Daoy (cell line): ENCODE data around the gene NCOR2. TPM values are rescaled to one million over a fixed set of nuclear protein-coding genes. Genes with fewer than 3 reads are reported as not detected.

Source experiments
- DNase-seq: peaks from one replicate; pipeline ENCODE4 v3.0.0-alpha.2; 2015; ENCODE audit warnings: low read depth
- total RNA-seq: library from RNA; depleted of rRNA; stranded (reverse); fragments of >200 nt; shearing (Covaris generic); gene quantifications from 2 replicates; pipeline ENCODE4 v1.2.3, GENCODE V29; 2014

Gene NCOR2
- total RNA-seq, 1 experiment from 2014 or later = 29.8 TPM

DNA sequence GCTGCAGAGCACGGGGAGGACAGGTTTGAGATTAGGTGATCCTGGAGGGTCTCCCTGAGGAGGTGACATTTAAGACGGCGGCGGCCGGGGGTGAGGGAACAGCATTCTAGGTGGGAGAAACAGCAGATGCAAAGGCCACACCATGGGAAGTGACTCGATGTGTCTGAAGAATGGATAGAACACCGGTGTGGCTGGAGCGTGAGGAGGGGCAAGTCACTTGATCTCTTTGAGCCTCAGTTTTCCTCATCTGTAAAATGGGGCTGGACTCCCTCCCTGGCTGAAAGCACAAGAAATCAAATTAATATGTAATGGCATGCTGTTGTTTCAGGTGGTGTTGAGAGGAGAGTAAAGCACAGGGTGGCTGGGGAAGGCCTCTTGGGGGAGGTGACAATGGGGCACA, 10.0 kb upstream of the NCOR2 start:
- no peak for DNase-seq

DNA sequence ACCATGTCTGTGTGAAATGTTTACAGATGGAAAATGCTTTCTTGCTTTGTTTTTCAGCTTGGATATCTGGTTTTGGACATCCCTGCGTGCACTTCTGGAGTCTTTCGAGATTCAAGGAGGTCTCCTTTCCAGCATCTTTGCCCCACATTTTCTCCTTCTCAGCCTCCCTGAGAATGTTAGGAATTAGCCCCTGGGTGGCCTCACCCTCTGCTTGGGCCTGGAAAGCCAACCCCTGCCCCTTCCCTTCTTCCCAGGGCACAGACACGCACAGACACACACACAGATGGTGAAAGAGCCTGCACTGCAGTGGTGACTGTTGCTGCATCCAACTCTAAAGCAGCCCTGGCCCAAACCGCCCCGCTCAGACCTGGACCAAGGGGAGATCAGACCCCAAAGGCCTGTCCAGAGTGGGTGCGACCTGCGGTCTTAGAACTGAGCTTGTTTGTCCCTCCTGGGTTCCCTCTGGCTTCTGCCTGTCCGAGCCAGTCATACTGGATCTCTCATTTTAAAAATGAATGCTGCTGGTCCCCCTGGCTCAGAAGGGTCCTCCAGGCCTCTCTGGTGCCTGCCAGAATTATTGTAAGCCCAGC, 8.7 kb upstream of the NCOR2 start:
- DNase-seq = no peak

DNA sequence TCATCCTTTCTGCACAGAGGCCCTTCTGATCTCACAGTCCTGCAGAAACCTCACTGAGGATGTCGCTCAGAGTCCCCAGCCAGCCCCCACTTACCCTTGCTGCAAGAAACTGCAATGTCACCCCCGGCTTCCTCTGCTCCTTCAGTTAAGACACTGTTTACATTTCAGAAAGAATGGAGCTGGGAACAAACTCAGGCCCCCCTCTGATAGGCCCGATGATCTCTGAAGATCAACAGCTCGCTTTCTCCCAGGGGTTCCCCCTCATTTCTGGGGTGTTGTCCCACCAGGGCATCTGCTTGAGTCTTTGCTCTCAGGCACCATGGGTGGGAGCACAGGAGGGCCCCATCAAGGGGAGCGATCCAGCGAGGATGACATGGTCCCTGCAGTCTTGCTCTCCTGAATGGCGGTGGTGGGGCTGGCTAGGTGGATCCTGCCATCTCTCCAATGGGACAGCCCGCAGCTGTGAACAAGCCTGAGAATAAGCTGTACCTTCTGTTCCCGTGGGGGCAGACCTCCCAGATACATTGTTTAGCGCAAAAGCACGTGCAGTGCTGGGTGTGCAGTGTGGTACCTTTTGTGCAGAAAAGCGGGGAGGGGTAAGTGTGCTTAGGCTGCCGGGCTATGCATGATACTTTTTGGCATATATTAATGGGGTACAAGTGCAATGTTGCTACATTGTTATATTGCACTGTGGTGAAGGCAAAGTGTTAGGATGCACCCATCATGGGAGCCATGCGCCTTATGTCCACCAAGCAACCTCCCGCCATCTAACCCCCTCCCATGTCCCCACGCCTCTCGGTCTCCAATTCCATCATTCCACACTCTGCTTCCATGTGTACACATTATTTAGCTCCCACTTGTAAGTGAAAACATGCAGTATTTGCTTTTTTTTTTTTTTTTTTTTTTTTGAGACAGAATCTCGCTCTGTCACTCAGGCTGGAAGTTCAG, 6.7 kb upstream of the NCOR2 start:
- no peak for DNase-seq

DNA sequence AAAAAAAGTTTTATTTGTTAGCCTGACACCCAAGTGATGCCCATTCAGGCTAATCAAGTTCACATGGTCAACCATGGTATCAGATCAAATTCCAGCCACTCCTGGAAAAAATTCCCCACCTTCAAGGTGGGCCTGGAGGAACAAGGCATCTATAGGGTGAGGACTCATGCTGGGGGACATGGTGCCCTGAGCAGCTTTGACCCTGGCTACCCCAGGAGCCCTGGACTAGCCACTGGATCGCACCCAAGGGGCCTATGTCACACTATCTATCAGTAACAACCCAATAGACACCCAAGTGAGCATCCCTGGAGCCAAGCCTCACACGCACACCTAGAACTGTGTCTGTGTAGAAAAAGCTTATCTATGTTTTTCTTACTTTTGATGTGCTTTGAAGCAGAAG, 4.1 kb upstream of the NCOR2 start:
- DNase-seq = no peak

DNA sequence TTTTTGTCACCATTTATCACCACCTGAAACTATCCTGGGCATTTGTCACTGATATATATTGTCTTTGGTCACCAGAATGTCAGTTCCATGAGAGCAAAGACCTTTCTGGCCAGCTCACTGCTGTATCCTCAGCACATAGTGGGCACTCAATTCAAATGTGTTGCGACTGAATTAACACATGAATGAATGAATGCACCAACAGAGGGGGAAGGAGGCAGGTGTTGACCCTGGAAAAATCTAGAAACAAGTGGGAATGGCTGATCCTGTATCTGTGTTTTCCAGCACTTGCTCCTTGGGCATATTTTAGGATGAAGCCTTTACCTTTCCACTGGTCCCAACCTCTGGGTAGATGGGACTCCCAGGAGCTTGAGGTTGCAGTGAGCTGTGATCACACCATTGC, 3.4 kb upstream of the NCOR2 start:
- DNase-seq = no peak

GRCh38 chr12:124569375-124570148, 2.1 kb upstream of the NCOR2 start:
- DNase-seq = peak; percentile 36

DNA sequence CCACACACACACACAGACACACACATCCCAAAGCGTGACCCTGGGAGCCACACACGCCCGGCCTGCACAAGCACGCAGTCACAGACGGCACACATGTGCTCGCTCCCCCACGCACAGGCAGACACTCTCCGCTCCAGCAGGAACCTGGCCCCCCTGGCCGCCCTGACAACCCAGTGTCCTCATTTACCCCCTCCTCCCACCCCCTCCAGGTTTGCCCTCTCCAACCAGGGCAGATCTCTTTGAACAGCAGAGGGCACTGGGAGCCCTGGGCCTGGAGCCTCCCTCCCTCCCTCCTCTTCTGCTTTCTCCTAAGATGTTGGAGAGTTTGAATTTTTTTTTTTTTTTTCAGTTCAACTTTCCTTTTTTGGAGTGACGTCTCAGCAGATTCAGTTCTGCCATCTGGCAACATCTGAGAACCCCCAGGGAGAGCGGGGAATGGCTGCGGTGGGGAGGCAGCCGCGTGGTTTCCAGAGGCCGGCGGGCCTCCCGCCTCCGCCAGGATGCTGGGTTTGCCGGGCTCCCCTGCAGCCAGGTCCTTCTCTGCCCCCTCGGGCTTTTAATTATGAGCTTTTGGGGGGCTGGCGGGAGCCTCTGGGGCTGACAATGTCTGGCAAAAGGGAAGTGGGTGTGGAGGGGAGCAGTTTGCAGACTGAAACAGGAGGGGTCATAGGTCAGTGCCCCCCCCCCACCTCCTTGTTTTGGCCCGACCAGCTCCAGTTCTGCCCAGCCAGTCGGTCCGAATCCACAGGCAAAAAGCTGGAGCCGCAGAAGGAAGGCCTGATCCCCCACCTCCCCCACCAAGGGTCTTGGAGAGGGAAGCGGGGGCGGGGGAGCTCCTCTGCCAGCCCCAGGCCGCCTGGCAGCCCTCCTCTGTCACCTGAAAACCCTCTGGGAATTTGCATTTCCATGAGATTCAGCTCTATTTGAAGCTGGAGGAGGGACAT, 1.3 kb upstream of the NCOR2 start:
- DNase-seq = peak; percentile 93

DNA sequence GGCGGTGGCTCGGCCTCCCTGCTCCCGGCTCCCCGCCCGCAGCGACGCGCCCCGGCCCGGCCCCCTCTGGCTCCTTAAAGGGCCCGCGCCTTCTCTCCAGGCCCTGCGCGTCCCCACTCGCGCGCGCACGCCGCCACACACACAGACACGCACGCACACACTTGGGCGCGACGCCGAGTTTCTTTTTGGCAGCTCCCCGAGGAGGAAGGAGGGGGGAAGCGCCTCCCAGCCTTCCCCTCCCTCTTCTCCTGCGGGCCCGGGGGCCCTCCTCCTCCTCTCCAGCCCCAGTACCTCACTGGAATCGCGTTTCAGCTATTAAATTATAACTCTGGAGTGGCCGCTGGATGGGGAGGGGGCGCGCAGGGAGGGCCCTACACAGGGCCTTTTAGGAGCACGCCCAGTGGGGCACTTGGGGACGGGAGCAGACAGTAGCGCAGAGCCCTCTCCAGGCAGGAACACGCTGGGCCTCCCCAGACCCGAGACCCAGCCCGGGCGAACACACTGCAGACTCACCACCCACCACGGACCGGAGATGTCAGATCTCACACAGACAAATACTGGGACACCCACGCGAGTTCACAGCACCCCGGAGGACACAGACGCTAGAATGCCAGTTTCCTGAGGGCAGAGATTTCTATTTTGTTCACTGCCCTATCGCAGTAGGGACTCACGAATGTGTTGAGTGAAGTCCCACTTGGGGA, 411 bp upstream of the NCOR2 start:
- DNase-seq = peak; percentile 93

DNA sequence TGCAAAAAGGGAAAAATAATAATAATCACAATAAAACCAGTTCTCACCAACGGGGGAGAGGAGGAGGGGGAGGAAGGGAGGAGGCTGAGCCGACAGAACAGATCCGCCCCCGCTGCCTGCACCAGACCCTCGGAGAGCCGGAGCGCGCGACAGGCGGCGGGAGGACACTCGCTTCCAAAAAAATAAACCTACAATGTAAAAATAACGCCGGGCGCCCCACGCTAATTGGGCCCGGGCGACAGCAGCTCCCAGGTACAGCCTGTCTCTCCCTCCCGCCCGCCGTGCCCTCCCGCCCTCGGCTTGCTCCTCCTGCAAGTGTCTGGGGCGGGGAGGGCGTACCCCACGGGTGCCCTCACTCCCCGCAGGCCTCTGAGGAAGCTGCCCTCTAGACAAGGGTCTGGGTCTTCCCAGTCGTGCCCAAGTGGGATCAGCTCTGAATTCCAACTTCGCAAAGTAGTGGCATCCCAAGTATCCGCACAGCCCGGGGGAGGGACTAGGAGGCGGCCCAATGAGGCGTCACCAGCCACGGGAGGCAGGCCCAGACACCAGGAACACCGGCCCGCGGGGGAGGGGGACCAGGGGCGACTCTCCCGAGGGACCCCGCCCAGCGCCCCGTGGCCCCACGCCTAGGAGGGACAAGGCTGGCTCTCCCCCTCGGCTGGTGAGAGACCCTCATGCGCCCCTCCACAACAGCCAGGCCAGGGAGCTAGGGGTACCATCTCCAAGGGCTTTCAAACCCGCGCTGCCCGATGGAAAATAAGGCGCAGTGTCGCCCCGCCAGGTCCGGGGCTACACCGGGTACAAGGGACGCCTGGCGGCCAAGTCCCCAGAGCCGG, 1.0 kb downstream of the NCOR2 start:
- peak; percentile 89 for DNase-seq

DNA sequence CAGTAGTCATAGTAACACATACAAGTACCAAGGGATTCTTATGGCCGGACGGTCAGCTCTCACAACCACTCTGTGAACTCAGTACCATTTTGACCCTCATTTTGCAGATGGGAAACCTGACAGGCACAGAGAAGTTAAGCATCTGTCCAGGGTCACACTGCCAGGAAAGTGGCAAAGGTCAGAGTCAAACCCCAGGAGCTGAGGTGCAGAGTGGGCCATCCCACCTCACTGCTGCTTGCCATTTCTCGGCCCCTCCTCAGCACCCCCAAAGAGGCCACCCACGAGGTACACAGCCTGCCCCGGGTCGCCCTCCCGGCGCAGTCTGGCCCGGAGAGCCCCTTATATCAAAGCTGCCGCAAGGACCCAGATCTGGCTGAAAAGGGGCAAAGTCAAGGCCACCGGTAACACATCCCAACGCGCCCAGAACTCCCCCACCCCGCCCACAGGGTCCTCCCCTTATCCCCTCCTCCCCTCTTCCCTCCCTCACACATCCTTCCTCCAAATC, 1.7 kb downstream of the NCOR2 start:
- DNase-seq = no peak

DNA sequence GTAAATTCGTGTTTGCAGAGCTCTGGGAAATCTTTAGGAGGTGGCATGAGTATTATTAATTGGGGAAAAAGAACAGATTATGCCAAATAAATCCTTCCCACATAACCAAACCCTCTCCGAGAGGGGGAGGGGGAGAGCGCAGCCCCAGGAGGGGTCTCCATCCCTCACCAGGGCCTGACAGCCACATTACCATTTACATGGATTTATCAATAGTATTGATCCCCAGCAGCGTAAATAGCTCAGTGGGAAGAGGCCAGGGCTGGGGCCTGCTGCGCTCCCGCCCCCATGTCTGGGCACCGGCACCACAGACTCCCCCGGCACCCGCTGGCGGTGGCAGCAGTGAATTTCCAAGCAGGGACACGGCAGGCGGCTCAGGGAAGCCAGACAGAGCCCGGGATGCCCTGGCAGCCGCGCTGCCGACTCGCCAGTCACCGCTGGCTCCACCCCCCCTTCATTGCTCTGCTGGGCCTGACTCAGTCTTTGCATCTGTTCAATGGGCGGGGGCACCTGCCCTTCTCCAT, 2.4 kb downstream of the NCOR2 start:
- DNase-seq = peak; percentile 40

- DNase-seq = no peak
Measured at GRCh38 chr12:124564232-124564958, 3.0 kb downstream of the NCOR2 start.

DNA sequence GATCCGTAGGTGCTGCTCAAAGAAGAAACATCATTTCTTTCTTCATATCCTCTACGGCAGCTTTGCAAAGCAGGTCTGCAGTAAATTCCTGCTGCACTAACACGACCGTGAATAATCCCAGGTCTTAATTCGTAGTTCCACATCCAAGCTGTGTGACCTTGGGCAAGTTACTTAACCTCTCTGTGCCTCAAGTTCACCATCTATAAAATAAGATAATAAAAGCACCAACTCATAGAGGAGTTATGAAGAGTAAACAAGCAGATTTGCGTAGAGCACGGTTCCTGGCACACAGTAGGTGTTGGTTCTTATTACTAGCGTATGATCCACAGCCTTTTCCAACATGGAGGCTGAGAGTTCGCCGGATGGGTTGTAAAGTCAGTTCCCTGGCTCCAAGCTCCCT, 3.6 kb downstream of the NCOR2 start:
- DNase-seq = no peak

DNA sequence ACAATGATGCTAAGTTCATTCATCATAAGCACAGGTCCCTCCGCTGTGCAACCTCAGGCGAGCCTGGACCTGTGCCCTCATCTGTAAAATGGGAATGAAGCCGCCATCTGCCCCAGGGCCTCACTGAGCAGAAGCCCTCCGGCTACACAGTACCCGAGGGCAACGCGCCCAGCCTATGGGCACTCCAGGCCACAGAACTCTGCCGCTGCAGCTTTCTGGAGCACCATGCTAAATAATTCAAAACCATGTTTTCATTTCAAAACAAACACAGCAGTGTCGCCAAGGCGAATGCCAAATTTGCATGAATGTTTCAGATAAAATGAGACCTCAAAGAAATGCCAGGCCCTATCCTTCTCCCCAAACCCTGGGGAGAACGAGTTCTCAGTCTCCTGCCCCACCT, 4.0 kb downstream of the NCOR2 start:
- DNase-seq = no peak

- DNase-seq = no peak
Measured at GRCh38 chr12:124562796-124563181, 4.6 kb downstream of the NCOR2 start.

DNA sequence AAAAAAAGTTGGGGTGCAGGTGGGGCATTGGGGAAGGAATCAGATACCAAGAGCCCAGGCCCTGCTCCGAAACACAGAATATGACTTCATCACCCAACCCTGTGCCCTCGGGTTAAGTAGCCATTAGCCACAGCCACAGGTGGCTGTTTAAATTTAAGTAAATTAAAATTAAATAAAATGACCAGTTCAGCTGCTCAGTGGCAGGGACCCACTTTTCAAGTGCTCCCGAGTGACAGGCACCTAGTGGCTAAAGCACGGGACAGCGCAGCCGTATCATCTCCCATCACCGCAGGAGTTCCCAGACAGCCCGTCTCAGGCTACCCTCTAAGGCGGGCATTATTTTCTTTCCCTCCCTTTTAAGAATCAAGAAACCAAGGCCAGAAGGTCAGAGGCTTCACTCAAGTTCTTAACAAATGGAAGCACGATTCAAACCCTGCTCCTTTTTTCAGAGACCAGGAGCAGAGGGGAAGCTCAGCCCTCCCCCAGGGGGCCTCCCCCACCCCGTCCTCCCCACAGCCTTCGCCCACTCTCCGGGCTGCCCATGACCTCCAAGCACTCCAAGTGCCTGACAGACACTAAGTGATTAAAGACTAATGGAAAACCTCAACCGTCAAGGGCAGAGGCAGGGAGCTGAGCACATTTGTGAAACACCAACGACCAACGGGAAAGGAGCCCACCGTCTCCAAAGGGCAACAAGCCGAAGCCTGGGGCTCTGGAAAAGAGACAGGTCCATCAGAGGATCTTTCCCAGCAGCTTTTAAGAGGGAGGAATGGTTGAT, 5.2 kb downstream of the NCOR2 start:
- DNase-seq = no peak

DNA sequence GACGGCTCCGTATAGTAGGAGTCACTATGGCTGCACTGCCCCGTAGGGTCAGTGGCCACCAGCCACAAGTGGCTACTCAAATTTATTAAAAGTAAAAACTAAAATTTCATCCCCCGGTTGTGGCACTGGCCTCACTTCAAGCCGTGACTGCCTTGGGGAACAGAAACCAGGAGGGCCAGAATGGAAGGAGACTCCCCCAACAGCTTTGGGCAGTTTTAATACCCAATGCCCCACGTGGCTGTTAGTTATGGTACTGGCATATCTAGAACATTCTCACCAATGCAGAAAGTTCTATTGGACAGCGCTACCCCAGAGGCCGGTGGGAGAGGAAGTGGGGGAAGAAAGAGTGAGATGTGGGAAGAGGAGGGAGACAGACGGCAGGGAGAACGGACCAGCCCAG, 6.2 kb downstream of the NCOR2 start:
- no peak for DNase-seq
